Measurements from ENCODE around the gene COPA. TPM values are rescaled to one million over a fixed set of nuclear protein-coding genes. Genes with fewer than 3 reads are reported as not detected.

COPA gene
- total and polyA plus RNA-seq, 10 donors: 41.3 to 181 (median 117) TPM

DNA sequence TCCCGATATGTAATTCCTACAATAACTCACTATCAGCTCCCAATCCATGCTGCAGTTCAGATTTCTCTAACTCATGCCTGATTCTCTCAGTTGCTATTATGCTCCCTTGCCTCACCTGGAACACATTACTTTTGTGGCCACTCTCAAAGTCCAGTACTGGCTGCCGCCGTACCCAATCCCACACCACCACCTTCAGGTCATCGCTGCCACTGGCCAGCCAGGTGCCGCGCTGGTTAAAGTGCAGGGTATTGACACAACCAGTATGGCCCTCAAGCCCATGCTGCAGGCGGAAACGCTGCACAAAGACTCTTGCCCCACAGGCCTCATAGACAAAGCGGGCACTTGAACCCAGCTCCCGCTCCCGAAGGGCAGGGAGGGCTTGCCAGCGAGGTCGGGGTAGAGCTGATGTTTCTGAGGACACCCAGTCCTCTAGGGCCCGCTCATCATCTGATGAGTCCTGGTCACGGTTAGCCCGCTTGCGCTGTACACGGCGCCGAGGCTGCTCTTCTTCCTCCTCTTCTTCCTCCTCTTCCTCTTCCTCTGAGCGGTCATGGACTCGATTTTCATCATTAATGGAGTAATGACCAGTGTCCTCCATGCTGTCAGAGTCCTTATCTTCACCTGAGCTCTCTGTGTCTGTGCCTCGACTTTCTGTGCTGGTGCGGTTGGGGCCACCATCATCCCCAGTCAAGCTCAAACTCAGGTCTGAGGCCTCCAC lies 103.3 kb downstream of the COPA start:
- intact Hi-C loops (cut with DNase I; ENCODE audit: low total_unique reads): no loop called here
- Histone ChIP-seq H3K27me3 (replicated peaks in 1 of 7) (no peaks in the 10 kb centered on the region), H3K36me3 (peaks cover 0 to 99% (median 80%) of the 10 kb centered on the region in 6 donors), H3K9me3 (no peaks in the 10 kb centered on the region), H3K27ac (no peak overlapping the region), H3K4me1 (peaks cover 0 to 28% (median 2%) of the 10 kb centered on the region in 6 donors), H3K4me3 (no peak overlapping the region)
- peak in 2 of 3 donors; percentile 31 to 61 for TF ChIP-seq POLR2AphosphoS5 (IDR thresholded peaks at IDR 0.05)
- TF ChIP-seq, protein P1, sequence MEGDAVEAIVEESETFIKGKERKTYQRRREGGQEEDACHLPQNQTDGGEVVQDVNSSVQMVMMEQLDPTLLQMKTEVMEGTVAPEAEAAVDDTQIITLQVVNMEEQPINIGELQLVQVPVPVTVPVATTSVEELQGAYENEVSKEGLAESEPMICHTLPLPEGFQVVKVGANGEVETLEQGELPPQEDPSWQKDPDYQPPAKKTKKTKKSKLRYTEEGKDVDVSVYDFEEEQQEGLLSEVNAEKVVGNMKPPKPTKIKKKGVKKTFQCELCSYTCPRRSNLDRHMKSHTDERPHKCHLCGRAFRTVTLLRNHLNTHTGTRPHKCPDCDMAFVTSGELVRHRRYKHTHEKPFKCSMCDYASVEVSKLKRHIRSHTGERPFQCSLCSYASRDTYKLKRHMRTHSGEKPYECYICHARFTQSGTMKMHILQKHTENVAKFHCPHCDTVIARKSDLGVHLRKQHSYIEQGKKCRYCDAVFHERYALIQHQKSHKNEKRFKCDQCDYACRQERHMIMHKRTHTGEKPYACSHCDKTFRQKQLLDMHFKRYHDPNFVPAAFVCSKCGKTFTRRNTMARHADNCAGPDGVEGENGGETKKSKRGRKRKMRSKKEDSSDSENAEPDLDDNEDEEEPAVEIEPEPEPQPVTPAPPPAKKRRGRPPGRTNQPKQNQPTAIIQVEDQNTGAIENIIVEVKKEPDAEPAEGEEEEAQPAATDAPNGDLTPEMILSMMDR (IDR thresholded peaks at IDR 0.05 in 8 of 11, conservative IDR thresholded peaks at IDR 0.05 in 3 of 11): no peak
- DNase-seq: no peak
- WGBS, 5 donors: 93 to 98% (median 97%) methylated on average over 24 of the region's 24 CpGs

Small RNA genes within 50 kb of the gene (small RNA-seq; reads per million reads assigned to genes)
- gene RF00019 (0 reads per million in 4 donors), gene RNU4-42P (0 to 0.62 (median 0.10) reads per million in 4 donors)

Other genes with a start within 250 kb of the COPA start
- gene IGSF8, start 244.6 kb downstream of the COPA start, total RNA-seq: 10 to 100 TPM; 16.8 to 28.9 (median 25.3) TPM
- gene IGSF8, start 244.6 kb downstream of the COPA start, polyA plus RNA-seq: 10 to 100 TPM; 15.6 to 23.1 (median 16.1) TPM
- 10 to 100 TPM in 1 of 7 donors, 1 to 10 TPM in 3, under 1 TPM in 3; 0.20 to 19.1 (median 1.1) TPM for gene ATP1A2, start 227.5 kb downstream of the COPA start, total RNA-seq
- 1 to 10 TPM in 1 of 3 donors, under 1 TPM in 2; 0.13 to 1.7 (median 0.27) TPM for gene ATP1A2, start 227.5 kb downstream of the COPA start, polyA plus RNA-seq
- gene ATP1A4, start 191.6 kb downstream of the COPA start, total RNA-seq: 1 to 10 TPM in 2 of 7 donors, under 1 TPM in 3, not detected in 2; 0.70 to 2.9 (median 0.97) TPM
- 1 to 10 TPM in 1 of 3 donors, under 1 TPM in 2; 0.85 to 2.3 (median 0.93) TPM for gene ATP1A4, start 191.6 kb downstream of the COPA start, polyA plus RNA-seq
- 1 to 10 TPM in 1 of 7 donors, under 1 TPM in 3, not detected in 3; 0.37 to 1.1 (median 0.91) TPM for gene CASQ1, start 152.7 kb downstream of the COPA start, total RNA-seq
- 1 to 10 TPM in 2 of 3 donors, under 1 TPM in 1; 0.45 to 1.5 (median 1.5) TPM for gene CASQ1, start 152.7 kb downstream of the COPA start, polyA plus RNA-seq
- gene PEA15, start 137.9 kb downstream of the COPA start, total RNA-seq: 100 to 1,000 TPM in 4 of 7 donors, 10 to 100 TPM in 3; 73.4 to 158 (median 126) TPM
- 100 to 1,000 TPM in 1 of 3 donors, 10 to 100 TPM in 2; 80.1 to 167 (median 86.8) TPM for gene PEA15, start 137.9 kb downstream of the COPA start, polyA plus RNA-seq
- 100 to 1,000 TPM; 146 to 210 (median 157) TPM for gene DCAF8, start 80.7 kb downstream of the COPA start, total RNA-seq
- gene DCAF8, start 80.7 kb downstream of the COPA start, polyA plus RNA-seq: 10 to 100 TPM; 59.4 to 92.9 (median 83.4) TPM
- 10 to 100 TPM; 47.1 to 63.8 (median 51.9) TPM for gene PEX19, start 58.1 kb downstream of the COPA start, total RNA-seq
- gene PEX19, start 58.1 kb downstream of the COPA start, polyA plus RNA-seq: 10 to 100 TPM; 11.2 to 18.2 (median 15.0) TPM
- 100 to 1,000 TPM in 2 of 7 donors, 10 to 100 TPM in 5; 72.4 to 109 (median 89.7) TPM for gene NCSTN, start 133 bp upstream of the COPA start, total RNA-seq
- 10 to 100 TPM; 36.2 to 41.8 (median 39.8) TPM for gene NCSTN, start 133 bp upstream of the COPA start, polyA plus RNA-seq
- under 1 TPM in 6 of 7 donors, not detected in 1; 0.23 to 0.56 (median 0.33) TPM for gene NHLH1, start 23.8 kb upstream of the COPA start, total RNA-seq
- gene NHLH1, start 23.8 kb upstream of the COPA start, polyA plus RNA-seq: under 1 TPM; 0.08 to 0.22 (median 0.17) TPM
- gene VANGL2, start 57.3 kb upstream of the COPA start, total RNA-seq: 1 to 10 TPM; 1.7 to 7.7 (median 3.4) TPM
- gene VANGL2, start 57.3 kb upstream of the COPA start, polyA plus RNA-seq: 1 to 10 TPM in 1 of 3 donors, under 1 TPM in 2; 0.65 to 1.3 (median 0.94) TPM
- 10 to 100 TPM; 21.5 to 52.4 (median 36.1) TPM for gene SLAMF6, start 180.0 kb upstream of the COPA start, total RNA-seq
- gene SLAMF6, start 180.0 kb upstream of the COPA start, polyA plus RNA-seq: 10 to 100 TPM; 35.2 to 38.5 (median 37.0) TPM
- gene CD84, start 236.2 kb upstream of the COPA start, total RNA-seq: 10 to 100 TPM; 50.3 to 76.1 (median 62.5) TPM
- 10 to 100 TPM in 1 of 3 donors, 1 to 10 TPM in 2; 4.7 to 10.9 (median 5.4) TPM for gene CD84, start 236.2 kb upstream of the COPA start, polyA plus RNA-seq